Naive thymus-derived CD4-positive, alpha-beta T cell (primary cell): ENCODE data around the gene PPM1H. TPM values are rescaled to one million over a fixed set of nuclear protein-coding genes. Genes with fewer than 3 reads are reported as not detected.

Source experiments
- ATAC-seq: fragments of 150-1000 bp; cut with Tn5 transposase; 2 replicates; pipeline ENCODE4 v1.10.0; 2021; ENCODE audit warnings: mild to moderate bottlenecking, moderate library complexity
- CTCF ChIA-PET: fragments of 350-600 bp; sonication (Branson Sonifier 250); formaldehyde crosslinking; loops from one replicate; lab custom pipeline; 2021; ENCODE audit warnings: antibody characterized with exemption; lab: Charles Lee
- POLR2A ChIA-PET: fragments of 350-600 bp; sonication (Branson Sonifier 250); formaldehyde crosslinking; loops from one replicate; lab custom pipeline; 2021; ENCODE audit warnings: antibody characterized with exemption, inconsistent platforms; lab: Charles Lee
- DNase-seq, 9 donors: peaks; one replicate each; pipeline versions ENCODE4 v3.0.0 to v3.0.0-alpha.2; 2020 to 2022; ENCODE audit warnings: mixed read lengths in 1 of 9
- H3K27ac ChIP-seq: one replicate; pipeline ENCODE4 v1.7.0; 2013; ENCODE audit warnings: mild to moderate bottlenecking, low read depth, low read length, moderate library complexity
- H3K27me3 ChIP-seq, 2 donors: one replicate each; pipeline ENCODE4 v1.7.0; 2013; ENCODE audit warnings: low read length in 2 of 2, mild to moderate bottlenecking in 2 of 2, moderate library complexity in 2 of 2; ENCODE audit not compliant: control insufficient read depth in 2 of 2, insufficient read depth in 2 of 2
- H3K36me3 ChIP-seq, 3 experiments: 1 replicate in 2 of 3; 2 replicates in 1 of 3; pipeline ENCODE4 v1.7.0; 2013; ENCODE audit warnings: low read length in 3 of 3, mild to moderate bottlenecking in 3 of 3, moderate library complexity in 1 of 3; ENCODE audit not compliant: insufficient read depth in 3 of 3, control insufficient read depth in 2 of 3
- H3K4me1 ChIP-seq, 2 donors: one replicate each; pipeline ENCODE4 v1.7.0; 2013; ENCODE audit warnings: low read length in 2 of 2, mild to moderate bottlenecking in 2 of 2, moderate library complexity in 1 of 2; ENCODE audit not compliant: control insufficient read depth in 2 of 2, insufficient read depth in 2 of 2
- H3K4me3 ChIP-seq: 2 replicates; pipeline ENCODE4 v1.7.0; 2013; ENCODE audit warnings: mild to moderate bottlenecking, low read length
- H3K9me3 ChIP-seq, 3 experiments: 1 replicate in 2 of 3; 2 replicates in 1 of 3; pipeline ENCODE4 v1.7.0; 2013; ENCODE audit warnings: low read length in 3 of 3; ENCODE audit not compliant: control insufficient read depth in 2 of 3
- H3K27ac Mint-ChIP-seq, 9 donors: one replicate each; pipeline ENCODE4 v1.8.0; 2020 to 2022; ENCODE audit warnings: mixed read lengths in 9 of 9, mild to moderate bottlenecking in 8 of 9, moderate library complexity in 5 of 9, inconsistent platforms in 2 of 9
- H3K27me3 Mint-ChIP-seq, 5 donors: one replicate each; pipeline ENCODE4 v1.8.0; 2021 to 2022; ENCODE audit warnings: mixed read lengths in 5 of 5, mild to moderate bottlenecking in 1 of 5
- H3K36me3 Mint-ChIP-seq, 5 donors: one replicate each; pipeline ENCODE4 v1.8.0; 2020 to 2022; ENCODE audit warnings: mixed read lengths in 5 of 5, mild to moderate bottlenecking in 3 of 5, inconsistent platforms in 1 of 5
- H3K4me1 Mint-ChIP-seq, 7 donors: one replicate each; pipeline ENCODE4 v1.8.0; 2020 to 2022; ENCODE audit warnings: mixed read lengths in 7 of 7, mild to moderate bottlenecking in 3 of 7, inconsistent platforms in 1 of 7
- H3K4me3 Mint-ChIP-seq, 10 donors: one replicate each; pipeline ENCODE4 v1.8.0; 2020 to 2022; ENCODE audit warnings: mild to moderate bottlenecking in 10 of 10, mixed read lengths in 10 of 10, moderate library complexity in 6 of 10, inconsistent platforms in 2 of 10
- H3K9me3 Mint-ChIP-seq, 11 donors: one replicate each; pipeline ENCODE4 v1.8.0; 2020 to 2022; ENCODE audit warnings: mixed read lengths in 11 of 11, mild to moderate bottlenecking in 4 of 11, inconsistent platforms in 1 of 11, moderate library complexity in 1 of 11
- intact Hi-C, 2 donors: fragments of 100-400 bp; cut with micrococcal nuclease; formaldehyde crosslinking; loops; one replicate each; pipeline ENCODE4 v1.15.1; 2023
- polyA plus RNA-seq, 2 donors: library from polyadenylated mRNA; unstranded; fragments of 300-500 nt; fragmentation: Illumina TruSeq; gene quantifications; one replicate each; pipeline ENCODE4 v1.2.3, GENCODE V29; 2021
- total RNA-seq, 6 experiments: library from RNA in 5 of 6; stranded (reverse) in 5 of 6; gene quantifications; 1 replicate in 5 of 6; 2 replicates in 1 of 6; pipeline ENCODE4 v1.2.3 and lab custom pipeline; 2021 to 2026

Gene PPM1H
- total and polyA plus RNA-seq, 7 experiments from 2014 or later, result 0.08 to 2.1 (median 0.34) TPM; not detected in 4

DNA sequence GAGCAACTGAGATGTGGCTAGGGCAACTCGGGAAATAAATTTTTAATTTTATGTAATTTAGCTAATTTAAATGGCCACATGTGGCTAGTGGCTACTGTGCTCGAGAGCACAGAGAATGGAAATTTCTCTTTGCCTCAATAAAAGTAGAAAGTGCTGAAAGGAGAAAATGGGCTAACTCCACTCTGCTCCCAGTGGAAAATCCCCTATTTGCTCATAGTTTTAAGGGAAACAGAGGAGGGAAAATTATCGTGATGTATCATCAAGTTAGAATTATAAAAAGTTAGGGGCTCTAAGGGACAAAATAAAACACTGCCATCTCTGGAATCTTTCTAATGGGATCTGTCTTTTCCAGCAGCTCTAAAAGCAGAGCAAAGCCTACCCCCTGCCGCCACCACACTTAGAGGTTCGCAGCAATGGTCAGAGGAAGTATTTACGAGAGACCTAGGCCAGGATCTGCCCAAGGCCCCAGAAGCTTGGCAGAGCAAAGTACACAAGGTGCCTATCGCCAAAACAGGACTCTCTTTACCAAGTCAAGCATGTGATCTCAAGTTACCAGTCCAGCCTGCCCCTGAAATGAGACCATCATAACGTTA lies 220.7 kb downstream of the PPM1H start:
- H3K4me1 Mint-ChIP-seq, result no peaks in the 10 kb centered on the region
- DNase-seq (no peak), ATAC-seq (no peak)
- intact Hi-C loops, result loop anchor here in 1 of 2 donors (10.0 kb wide), 1 partner anchor 109 kb away; no protein-coding TSS in a partner anchor
- H3K9me3 Mint-ChIP-seq, result no peaks in the 10 kb centered on the region
- no peaks in the 10 kb centered on the region for H3K36me3 Mint-ChIP-seq
- CTCF ChIA-PET, result no interaction called here
- Histone ChIP-seq H3K27me3 (no peaks in the 10 kb centered on the region), H3K4me1 (no peaks in the 10 kb centered on the region), H3K4me3 (no peak overlapping the region), H3K27ac (no peak overlapping the region), H3K36me3 (no peaks in the 10 kb centered on the region), H3K9me3 (no peaks in the 10 kb centered on the region)
- peaks cover 0 to 5% (median 4%) of the 10 kb centered on the region in 5 donors for H3K27me3 Mint-ChIP-seq
- H3K4me3 Mint-ChIP-seq, result no peak overlapping the region
- POLR2A ChIA-PET, result no interaction called here
- no peak overlapping the region for H3K27ac Mint-ChIP-seq

DNA sequence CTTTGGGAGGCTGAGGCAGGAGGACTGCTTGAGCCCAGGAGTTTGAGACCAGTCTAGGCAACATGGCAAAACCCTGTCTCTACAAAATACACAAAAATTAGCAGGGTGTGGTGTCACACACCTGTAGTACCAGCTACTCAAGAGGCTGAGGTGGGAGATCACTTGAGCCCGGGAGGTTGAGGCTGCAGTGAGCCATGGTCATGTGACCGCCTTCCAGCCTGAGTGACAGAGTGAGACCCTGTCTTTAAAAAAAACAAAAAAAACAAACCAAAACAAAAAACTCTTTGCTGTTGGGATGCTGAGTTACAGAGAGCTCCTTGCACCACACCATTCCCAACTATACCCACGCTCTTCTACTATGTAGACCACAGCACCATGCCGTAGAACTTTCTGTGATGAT lies 221.2 kb downstream of the PPM1H start:
- no peaks in the 10 kb centered on the region for H3K36me3 Mint-ChIP-seq
- H3K9me3 Mint-ChIP-seq, result no peaks in the 10 kb centered on the region
- Histone ChIP-seq H3K9me3 (no peaks in the 10 kb centered on the region), H3K27me3 (no peaks in the 10 kb centered on the region), H3K4me3 (no peak overlapping the region), H3K36me3 (no peaks in the 10 kb centered on the region), H3K4me1 (no peaks in the 10 kb centered on the region), H3K27ac (no peak overlapping the region)
- DNase-seq, result no peak
- no peak overlapping the region for H3K4me3 Mint-ChIP-seq
- intact Hi-C loops, result loop anchor here in 1 of 2 donors (10.0 kb wide), 1 partner anchor 109 kb away; no protein-coding TSS in a partner anchor
- H3K27ac Mint-ChIP-seq, result no peak overlapping the region
- H3K4me1 Mint-ChIP-seq, result no peaks in the 10 kb centered on the region
- CTCF ChIA-PET, result no interaction called here
- H3K27me3 Mint-ChIP-seq, result peaks cover 0 to 10% (median 4%) of the 10 kb centered on the region in 5 donors
- ATAC-seq, result no peak
- POLR2A ChIA-PET, result no interaction called here

DNA sequence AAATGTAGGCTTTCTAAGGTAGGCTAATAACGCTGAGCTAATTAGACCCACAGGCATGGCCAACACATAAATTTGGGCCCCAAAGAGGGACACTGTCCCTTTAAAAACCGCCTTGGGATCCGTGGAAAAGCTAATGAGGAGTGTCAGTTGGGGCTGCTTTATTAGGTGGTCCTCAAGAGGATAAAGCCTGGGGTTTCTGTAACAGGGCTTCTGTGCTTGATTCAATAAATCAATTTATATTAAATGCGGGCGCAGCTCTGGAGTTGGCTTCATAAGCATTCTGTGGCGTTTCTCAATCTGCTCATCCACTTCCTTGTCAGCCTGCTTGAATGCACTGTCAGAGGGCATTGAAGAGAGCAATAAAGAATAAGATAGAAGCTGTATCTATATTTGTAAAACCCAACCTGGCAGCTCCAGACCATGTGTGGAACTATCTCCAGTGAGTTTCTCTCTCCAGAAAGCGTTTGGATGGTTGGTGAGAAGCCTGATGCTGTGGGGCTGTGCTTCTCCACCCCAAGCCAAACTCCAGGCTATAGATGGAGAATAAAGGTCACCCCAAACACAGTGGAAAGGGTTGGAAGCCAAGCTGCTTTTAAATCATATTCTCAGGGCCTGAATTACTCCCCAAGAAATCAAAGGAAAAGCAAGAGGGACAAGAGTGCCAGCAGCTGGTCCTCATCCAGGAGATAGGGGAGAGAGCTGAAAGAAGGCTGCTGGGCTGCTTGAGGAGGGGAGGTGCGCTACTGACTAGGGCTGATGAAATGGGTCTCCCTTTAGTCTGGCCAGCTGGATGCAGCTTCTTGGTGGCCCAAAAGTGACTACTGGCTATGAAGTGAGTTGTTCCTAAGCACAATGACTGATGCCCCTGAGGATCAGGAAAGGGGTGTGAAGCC lies 222.0 kb downstream of the PPM1H start:
- Mint-ChIP-seq H3K27ac (no peak overlapping the region), H3K9me3 (no peaks in the 10 kb centered on the region), H3K36me3 (no peaks in the 10 kb centered on the region), H3K4me3 (no peak overlapping the region), H3K4me1 (no peaks in the 10 kb centered on the region), H3K27me3 (peaks cover 0 to 10% (median 4%) of the 10 kb centered on the region in 5 donors)
- no peak overlapping the region for H3K4me3 ChIP-seq
- no peak for ATAC-seq
- ChIA-PET CTCF (no interaction called here), POLR2A (no interaction called here)
- no peak for DNase-seq
- no peaks in the 10 kb centered on the region for H3K36me3 ChIP-seq
- no peaks in the 10 kb centered on the region for H3K4me1 ChIP-seq
- no peak overlapping the region for H3K27ac ChIP-seq
- no peaks in the 10 kb centered on the region for H3K9me3 ChIP-seq
- no peaks in the 10 kb centered on the region for H3K27me3 ChIP-seq
- intact Hi-C loops, result loop anchor here in 1 of 2 donors (10.0 kb wide), 1 partner anchor 108 kb away; no protein-coding TSS in a partner anchor

DNA sequence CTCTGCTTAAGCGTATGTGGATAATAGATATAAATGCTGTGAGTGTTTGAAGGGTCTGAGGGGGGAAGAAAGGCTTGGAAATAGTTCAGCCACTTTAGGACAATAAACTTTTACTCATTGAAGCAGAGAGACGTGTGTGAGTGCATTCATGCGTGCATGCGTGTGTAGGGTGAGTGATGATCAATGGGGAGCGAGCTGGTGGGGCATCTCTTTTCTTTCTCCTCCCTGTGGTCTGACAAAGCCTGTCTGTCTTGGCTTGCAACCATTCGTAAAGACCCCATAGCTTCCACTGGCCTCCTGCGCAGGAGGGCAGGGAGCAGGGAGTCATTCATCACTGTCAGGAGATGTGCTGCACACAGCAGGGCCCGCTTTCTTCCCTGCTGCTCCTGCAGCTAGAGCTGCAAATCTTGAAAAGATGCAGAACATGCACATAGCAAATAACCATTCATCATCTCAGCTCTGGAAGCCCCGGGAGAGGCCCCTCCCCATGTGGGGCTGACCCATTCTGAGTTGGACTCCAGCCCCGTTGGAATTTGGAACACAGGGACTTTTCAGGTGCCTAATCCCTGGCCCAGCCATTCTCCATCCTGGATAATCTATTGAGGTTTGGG lies 223.2 kb downstream of the PPM1H start:
- Histone ChIP-seq H3K36me3 (no peaks in the 10 kb centered on the region), H3K27ac (no peak overlapping the region), H3K9me3 (no peaks in the 10 kb centered on the region), H3K4me1 (no peaks in the 10 kb centered on the region), H3K4me3 (no peak overlapping the region), H3K27me3 (no peaks in the 10 kb centered on the region)
- H3K27ac Mint-ChIP-seq, result no peak overlapping the region
- H3K4me1 Mint-ChIP-seq, result no peaks in the 10 kb centered on the region
- intact Hi-C loops, result loop anchor here in 1 of 2 donors (10.0 kb wide), 1 partner anchor 107 kb away; no protein-coding TSS in a partner anchor
- no peak overlapping the region for H3K4me3 Mint-ChIP-seq
- CTCF ChIA-PET, result no interaction called here
- no peaks in the 10 kb centered on the region for H3K36me3 Mint-ChIP-seq
- DNase-seq (no peak), ATAC-seq (no peak)
- no peaks in the 10 kb centered on the region for H3K9me3 Mint-ChIP-seq
- peaks cover 0 to 10% (median 4%) of the 10 kb centered on the region in 5 donors for H3K27me3 Mint-ChIP-seq
- POLR2A ChIA-PET, result no interaction called here

DNA sequence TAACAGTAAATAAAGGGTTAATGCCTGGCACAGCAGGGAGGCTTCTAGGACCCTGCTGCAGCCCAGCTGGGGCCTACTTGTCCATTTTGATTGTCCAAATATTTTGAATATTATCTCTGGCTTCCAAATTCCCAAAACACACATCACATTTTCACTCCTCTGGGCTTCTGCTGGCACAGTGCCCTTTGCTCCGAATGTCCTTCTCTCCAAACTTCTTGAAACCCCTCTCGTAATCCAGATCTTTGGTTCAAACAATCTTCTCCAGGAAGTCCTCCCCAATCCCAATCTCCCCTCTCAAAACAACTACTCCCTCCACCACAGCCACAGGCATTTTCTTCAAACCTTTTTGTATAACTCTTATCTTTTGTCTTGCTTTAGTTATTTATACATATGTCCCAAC lies 225.6 kb downstream of the PPM1H start:
- Histone ChIP-seq H3K9me3 (no peaks in the 10 kb centered on the region), H3K4me1 (no peaks in the 10 kb centered on the region), H3K27ac (no peak overlapping the region), H3K36me3 (no peaks in the 10 kb centered on the region), H3K27me3 (no peaks in the 10 kb centered on the region), H3K4me3 (no peak overlapping the region)
- ChIA-PET CTCF (no interaction called here), POLR2A (no interaction called here)
- ATAC-seq, result no peak
- no peak for DNase-seq
- Mint-ChIP-seq H3K9me3 (no peaks in the 10 kb centered on the region), H3K27me3 (peaks cover 0 to 15% (median 5%) of the 10 kb centered on the region in 5 donors), H3K4me1 (no peaks in the 10 kb centered on the region), H3K36me3 (no peaks in the 10 kb centered on the region), H3K4me3 (no peak overlapping the region), H3K27ac (no peak overlapping the region)
- intact Hi-C loops, result no loop called here

DNA sequence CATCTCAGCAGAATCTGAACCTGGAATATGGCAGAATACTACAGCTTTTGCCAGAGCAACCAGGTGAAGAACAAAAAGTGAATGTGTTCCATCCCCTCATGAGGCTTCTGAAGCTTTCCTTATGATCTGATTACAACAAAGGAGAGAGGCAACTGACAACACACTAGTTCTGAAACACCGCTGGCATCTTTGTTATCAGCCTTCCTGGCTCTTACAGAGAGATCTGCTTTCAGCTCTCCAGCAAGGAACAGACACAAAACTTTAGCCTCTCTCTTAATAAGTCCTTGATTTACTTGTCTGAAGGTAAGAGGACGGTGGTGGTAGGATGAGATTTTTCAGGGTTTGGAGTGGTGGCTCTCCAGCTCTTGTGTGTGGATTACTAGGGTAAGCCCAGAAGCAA lies 227.0 kb downstream of the PPM1H start:
- CTCF ChIA-PET, result no interaction called here
- Mint-ChIP-seq H3K27me3 (peaks cover 0 to 15% (median 8%) of the 10 kb centered on the region in 5 donors), H3K27ac (no peak overlapping the region), H3K9me3 (no peaks in the 10 kb centered on the region), H3K4me3 (no peak overlapping the region), H3K36me3 (no peaks in the 10 kb centered on the region), H3K4me1 (peaks cover 0 to 2% (median 0%) of the 10 kb centered on the region in 7 donors)
- Histone ChIP-seq H3K4me3 (no peak overlapping the region), H3K4me1 (no peaks in the 10 kb centered on the region), H3K27me3 (no peaks in the 10 kb centered on the region), H3K36me3 (no peaks in the 10 kb centered on the region), H3K9me3 (no peaks in the 10 kb centered on the region), H3K27ac (no peak overlapping the region)
- POLR2A ChIA-PET, result no interaction called here
- intact Hi-C loops, result no loop called here
- ATAC-seq (no peak), DNase-seq (no peak)
